ENCODE data around the gene MAT2B. TPM values are rescaled to one million over a fixed set of nuclear protein-coding genes. Genes with fewer than 3 reads are reported as not detected.

Gene MAT2B
- total RNA-seq, 1 donor from 2014 or later: 62.5 TPM

DNA sequence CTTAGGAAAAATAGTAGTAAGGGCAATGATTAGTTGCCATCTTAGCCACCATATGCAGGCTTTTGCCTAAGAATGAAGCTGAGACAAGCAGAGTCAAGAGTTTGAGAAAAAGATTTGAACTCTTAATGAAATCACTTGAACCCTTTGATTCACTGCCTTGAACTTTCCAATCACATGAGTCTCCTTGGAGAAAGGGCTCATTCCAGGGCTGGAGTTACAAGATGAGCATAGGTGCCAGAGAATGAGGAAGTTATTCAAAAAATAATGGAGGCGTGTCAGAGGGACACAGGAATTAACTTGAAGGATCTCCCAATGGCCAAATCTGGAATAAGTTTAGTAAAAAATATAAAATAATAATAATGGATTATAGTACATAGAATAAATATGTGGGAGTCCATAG, 35.3 kb downstream of the MAT2B start:
- DNase-seq: no peak
- intact Hi-C loops (cut with micrococcal nuclease): no loop called here
- no peak for ATAC-seq

DNA sequence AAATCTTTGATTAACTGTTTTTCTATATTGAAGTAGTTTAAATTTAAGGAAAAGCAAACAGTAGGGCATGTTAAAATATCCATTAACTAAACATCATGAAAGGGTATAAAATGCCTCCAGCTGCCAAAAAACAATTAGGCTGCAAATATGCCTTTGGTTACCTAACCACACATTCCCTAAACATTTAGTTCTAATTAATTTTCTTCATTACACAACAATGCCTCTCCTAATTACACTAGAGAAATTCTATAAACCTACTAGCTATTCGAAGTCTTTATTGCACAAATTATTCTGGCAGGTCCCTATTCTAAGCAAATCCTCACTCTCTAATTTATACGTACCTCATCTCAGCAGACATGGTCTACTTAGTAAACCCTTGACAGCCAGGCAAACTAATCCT, 37.4 kb downstream of the MAT2B start:
- ATAC-seq (no peak), DNase-seq (no peak)
- intact Hi-C loops (cut with micrococcal nuclease): no loop called here

DNA sequence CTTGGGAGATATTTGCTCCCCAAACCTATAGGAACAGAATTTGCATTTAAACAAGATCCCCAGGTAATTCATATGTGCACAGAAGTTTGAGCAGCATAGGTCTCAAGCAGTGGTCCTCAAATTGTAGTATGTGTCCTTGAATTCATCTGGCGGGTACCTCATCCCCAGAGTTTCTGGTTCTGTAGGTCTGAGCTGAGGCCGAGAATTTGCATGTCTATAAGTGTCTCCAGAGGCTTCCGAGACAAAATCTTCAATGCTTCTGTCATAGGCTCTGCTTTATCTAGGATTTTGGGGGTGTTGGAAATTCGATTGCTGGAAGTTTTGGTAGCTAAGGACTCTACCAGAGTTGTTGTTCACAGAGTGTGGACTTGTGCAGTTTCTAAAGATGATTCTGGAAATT, 38.6 kb downstream of the MAT2B start:
- no peak for ATAC-seq
- intact Hi-C loops (cut with micrococcal nuclease): no loop called here

DNA sequence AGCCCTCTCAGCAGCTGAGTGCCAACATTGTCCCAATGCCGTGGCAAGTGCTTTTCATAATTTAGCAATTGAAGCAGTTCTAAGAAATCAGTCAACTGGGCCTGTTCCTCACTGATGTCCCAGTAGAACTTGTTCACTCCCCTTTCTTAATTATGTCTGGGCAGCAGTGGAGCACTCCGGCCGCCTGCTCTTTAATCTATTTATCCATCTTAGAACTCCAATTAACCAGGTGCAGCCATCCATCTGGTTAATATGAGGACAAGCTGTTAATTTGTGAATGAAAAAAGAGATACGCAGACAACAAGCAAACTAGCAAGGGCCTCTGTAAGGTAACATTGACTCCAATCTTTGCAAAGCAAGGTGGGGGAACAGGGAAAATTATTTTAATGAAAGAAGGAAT, 39.4 kb downstream of the MAT2B start:
- no peak for ATAC-seq
- intact Hi-C loops (cut with micrococcal nuclease): no loop called here
- DNase-seq: no peak

More for the DNA sequence above, 38.6 kb downstream of the MAT2B start:
- DNase-seq: no peak

DNA sequence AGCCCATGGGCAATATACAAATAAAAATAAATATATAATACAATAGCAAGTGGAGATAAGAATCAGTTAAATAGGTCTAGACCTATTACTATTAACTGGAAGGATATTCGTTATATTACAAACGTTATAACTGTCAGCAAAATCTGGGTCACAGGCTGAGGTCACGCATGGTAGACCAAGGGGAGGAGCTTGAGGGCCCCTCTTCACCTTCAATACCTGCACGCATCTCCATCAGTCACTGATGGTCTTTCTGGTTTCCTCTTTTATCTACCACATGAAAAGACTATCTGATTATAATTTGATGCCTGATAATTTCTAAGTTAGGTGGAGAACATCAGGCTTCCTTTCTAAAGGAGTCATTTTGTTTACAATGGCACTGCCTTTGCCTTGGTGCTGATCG, 43.2 kb downstream of the MAT2B start:
- intact Hi-C loops (cut with micrococcal nuclease): no loop called here
- no peak for DNase-seq

DNA sequence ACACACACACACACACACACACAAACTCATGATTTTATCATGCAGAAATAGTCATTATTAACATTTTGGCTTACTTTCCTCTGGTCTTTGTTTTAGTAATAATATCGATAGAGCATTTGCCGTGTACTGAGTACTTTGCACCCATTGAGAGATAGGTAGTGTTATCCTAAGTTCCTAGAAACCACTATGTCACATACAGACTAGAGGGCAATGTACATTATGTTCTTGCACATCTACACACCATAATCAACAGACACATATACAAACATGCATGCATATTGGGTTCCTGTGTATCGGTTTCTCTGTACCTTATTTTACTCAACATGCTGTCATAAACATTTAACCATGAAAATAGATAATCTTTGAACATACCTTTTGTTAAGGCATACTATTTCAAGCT, 45.7 kb downstream of the MAT2B start:
- ATAC-seq: no peak
- no peak for DNase-seq
- intact Hi-C loops (cut with micrococcal nuclease): no loop called here

More for the DNA sequence above, 43.2 kb downstream of the MAT2B start:
- no peak for ATAC-seq

DNA sequence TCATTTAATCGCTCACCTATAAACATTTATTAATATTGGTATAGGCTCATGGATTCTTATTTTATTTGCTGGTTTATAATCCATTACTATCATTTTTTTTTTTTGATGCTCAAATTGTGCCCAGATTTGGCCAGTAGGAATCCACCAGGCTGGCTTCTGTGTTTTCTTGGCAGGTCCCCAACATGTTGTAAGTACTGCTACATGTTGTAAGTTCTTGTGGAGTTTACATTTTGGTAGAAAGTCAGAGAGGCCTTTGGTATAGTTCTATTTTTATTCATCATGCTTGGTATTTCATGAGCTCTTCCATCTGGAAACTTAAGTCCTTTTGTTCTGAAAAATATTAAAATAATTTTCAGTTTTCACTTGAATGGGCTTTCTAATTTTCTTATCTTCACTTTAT, 47.1 kb downstream of the MAT2B start:
- intact Hi-C loops (cut with micrococcal nuclease): no loop called here
- no peak for ATAC-seq

DNA sequence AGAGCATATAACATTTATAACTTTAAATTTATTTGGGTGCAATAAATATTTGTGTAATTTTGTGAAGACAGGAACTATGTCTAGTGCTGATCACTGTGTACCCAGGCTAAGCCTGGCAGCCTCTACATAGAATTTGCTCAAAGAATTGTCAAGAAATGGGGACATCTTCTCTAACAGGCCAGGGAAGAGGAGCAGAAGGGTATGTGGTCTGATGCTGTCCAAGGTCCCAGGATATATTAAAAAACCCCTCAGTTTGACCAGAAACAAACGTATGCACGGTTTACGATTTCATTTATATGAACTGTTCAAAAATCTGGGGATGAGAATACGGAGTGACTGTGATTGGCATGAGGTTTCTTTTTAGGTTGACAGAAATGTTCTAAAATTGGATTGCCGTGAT, 55.9 kb downstream of the MAT2B start:
- intact Hi-C loops (cut with micrococcal nuclease): loop anchor here (10.0 kb wide), 1 partner anchor 943 kb away; no protein-coding TSS in a partner anchor
- DNase-seq (no peak), ATAC-seq (no peak)

More for the DNA sequence above, 47.1 kb downstream of the MAT2B start:
- DNase-seq: no peak

DNA sequence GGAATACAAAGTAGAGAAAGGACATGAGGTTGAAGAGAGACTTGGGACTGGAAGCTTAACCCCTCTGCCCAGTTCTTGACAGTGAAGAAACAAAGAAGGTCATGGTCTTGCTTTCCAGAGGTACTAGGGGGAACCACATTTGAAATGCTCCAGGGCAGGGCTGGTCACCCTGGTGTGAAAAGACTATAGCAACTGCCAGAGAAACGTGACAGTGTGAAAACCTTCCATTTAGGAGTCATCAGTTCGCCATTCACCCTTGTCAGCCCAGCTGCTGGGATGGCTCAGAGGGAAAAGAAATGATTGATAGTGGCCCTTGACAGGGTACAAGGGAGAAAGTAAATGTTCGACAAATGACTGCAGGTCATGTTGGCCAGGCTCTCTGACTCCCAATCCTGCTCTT, 56.7 kb downstream of the MAT2B start:
- ATAC-seq (no peak), DNase-seq (no peak)
- intact Hi-C loops (cut with micrococcal nuclease): loop anchor here (10.0 kb wide), 1 partner anchor 943 kb away; no protein-coding TSS in a partner anchor

DNA sequence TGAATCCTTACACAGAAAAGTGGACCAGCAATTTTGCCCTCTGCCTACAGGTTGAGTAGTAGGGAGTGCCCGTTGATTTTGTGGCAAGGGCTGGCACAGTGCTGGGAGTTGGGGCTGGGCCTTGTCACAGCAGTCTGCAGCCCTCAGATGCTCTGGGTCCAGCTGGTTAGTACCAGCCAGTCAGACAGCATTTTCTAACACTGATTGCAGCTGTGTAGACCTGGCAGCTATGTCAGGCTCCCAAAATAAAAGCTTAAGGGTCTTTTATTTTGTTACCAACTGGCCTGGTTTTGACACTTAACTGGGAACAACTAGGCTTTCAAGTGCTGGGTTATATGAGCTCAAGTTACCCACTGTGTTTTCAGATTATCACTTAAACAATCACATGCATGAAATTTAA, 57.7 kb downstream of the MAT2B start:
- intact Hi-C loops (cut with micrococcal nuclease): loop anchor here (10.0 kb wide), 1 partner anchor 942 kb away; no protein-coding TSS in a partner anchor
- no peak for DNase-seq

DNA sequence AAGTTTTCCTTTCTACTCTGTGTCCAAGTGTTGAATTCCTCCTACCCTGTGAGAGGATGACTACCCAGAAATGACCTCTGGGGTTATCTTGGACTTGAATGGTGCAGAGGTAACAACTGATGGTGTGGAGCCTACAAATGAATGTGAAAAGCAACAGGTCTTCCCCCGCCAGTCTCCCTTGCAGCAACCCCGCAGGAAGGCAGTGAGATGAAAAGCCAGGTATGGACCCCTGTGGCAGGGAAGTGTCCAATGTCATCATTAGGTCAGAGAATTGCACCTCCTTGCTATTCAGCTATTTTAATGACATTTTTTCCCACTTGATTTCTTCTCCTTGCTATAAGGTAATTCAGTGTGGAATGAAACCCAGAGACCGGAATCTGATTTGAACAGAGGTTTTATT, 58.5 kb downstream of the MAT2B start:
- ATAC-seq (no peak), DNase-seq (no peak)
- intact Hi-C loops (cut with micrococcal nuclease): loop anchor here (10.0 kb wide), 1 partner anchor 941 kb away; no protein-coding TSS in a partner anchor

More for the DNA sequence above, 57.7 kb downstream of the MAT2B start:
- no peak for ATAC-seq

DNA sequence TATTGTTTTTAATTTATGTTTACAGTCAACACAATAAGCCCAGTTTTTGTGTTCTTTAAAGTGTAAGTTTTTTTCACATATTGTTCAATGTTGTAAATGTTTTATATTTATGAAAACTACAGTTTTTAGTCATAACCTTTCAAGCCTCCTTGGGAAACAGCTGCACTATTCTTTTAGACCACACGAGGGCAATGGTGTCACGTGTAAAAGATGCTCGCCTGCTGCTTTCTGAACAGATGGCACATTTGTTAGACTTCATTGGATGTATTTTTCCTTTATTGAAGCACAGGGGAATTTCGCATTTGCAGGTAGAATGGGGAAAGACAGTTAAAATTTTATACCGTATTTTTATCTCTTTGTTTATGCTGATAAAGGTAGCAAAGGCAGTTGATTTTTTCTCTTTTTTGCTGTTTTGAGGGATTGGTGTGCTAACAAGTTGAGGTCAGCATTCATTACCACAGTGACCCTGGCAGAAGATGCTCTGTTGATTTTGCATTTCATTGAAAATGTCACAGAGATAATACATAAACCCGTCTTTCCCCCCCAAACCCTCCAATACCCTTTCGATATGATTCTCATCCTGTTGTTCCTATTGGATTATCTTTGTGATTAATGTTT, 59.0 kb downstream of the MAT2B start:
- intact Hi-C loops (cut with micrococcal nuclease): loop anchor here (10.0 kb wide), 1 partner anchor 940 kb away; no protein-coding TSS in a partner anchor
- peak; percentile 27 for DNase-seq
- ATAC-seq: peak; percentile 53

DNA sequence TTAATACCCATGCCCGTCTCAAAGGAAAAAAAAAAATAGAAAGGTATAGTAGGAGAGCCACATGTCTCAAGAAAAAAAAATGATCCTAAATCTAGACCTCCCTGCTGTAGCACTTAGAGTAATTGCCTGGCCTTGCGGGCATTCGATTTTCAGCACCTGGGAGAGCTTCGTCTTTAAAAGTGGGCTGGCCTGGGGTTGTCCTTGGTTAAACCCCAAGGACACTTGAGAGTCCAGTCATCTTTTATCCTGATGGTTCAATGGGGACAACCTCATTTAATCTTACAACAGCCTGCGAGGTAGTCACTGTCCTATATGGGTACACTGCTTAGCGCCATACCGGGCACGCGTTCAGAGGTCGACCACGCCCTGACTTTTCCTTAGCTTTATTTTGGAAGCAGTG, 60.1 kb downstream of the MAT2B start:
- peak; percentile 26 for ATAC-seq
- DNase-seq: no peak
- intact Hi-C loops (cut with micrococcal nuclease): loop anchor here (10.0 kb wide), 1 partner anchor 939 kb away; no protein-coding TSS in a partner anchor

DNA sequence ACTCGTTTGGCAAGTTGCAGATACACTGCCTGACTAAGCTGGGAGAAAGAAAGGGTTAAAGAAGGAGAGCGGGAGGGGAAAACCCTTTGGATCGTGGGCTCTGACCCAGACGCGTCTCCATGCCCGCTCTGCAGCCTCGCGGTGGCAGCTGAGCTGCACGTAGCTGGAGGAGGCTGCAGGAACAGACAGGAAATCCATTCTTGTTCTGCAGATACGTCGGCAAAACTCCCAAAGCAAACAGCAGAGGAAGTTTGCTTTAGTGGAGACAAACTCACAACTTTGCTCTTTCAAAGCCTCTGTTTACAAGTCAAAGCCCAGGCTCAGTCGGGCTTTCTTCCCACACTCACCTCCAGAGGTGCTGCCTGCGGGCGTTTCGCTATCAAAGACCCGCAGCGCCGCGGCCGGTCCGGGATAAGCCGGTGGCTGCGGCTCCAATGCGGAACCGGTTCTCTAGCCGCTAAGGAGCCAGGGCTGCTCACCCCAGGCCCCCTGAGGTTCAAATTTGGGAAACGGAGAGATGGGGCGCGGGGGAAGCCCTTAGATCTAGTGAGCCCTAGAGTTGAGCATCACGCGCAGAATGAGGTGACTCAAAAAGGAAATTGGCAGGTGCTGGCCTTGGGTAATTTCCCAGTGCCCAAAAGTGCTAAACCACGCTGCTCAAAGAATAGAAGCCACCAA, 60.7 kb downstream of the MAT2B start:
- ATAC-seq (peak; percentile 61), DNase-seq (peak; percentile 31)

DNA sequence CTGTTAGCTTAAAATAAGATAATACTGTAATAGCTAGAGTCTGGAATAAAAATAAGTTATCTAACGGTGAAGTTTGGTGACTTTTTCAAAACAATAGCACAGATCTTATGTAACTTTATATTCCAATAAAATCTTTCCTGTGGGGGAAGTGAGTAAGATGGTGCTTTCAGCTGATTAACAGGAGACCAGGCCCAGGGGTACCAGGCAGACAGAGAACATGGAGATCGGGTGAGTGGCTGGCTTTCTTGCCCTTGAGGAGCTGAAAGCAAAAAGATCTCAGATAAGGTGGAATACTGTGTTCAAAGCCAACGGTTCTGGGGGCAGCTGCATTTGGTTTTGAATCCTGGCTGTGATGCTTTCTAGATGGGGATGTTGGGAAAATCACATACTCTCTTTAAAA, 61.3 kb downstream of the MAT2B start:
- intact Hi-C loops (cut with micrococcal nuclease): loop anchor here (10.0 kb wide), 1 partner anchor 938 kb away; no protein-coding TSS in a partner anchor
- no peak for ATAC-seq
- no peak for DNase-seq

More for the DNA sequence above, 60.7 kb downstream of the MAT2B start:
- intact Hi-C loops (cut with micrococcal nuclease): loop anchor here (10.0 kb wide), 1 partner anchor 939 kb away; no protein-coding TSS in a partner anchor

DNA sequence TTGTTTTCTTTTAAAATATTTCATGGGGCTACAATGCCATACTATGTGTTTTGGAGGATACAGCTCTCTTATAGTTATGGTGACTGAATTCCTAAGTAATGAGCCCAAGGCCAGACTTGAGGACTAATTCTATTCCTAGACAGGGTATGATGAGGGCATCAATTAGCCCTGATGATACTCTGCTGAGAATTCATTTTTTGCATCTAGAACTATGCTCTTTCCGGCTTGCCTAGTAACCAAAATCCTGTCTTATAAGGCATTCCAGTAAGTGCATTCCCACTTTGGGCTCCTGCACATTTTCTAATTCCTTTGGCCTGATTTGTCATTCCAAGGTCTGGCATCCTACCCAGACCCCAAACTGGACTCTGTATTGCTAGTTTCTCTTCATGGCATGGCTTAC, 62.4 kb downstream of the MAT2B start:
- ATAC-seq: no peak
- no peak for DNase-seq
- intact Hi-C loops (cut with micrococcal nuclease): loop anchor here (10.0 kb wide), 1 partner anchor 937 kb away; no protein-coding TSS in a partner anchor

Data from left ventricle myocardium superior (tissue), 1 donor.